NCI-H1436 treated with DMSO at 0.1 percent for 48 hours (cell line): ENCODE measurements around the gene CDCP1.
"Not testable (repeated sequence)": the region's sequence is repeated elsewhere in the genome, so short reads cannot be mapped to it uniquely, and the experiment has no call there.

Experiments
- DNase-seq: peaks from one replicate; lab custom pipeline; 2025; lab: John Stamatoyannopoulos, UW

CDCP1 gene

GRCh38 chr3:45084361-45084760, 61.8 kb downstream of the CDCP1 start:
- DNase-seq, result no peak

- no peak for DNase-seq
These were observed 63.2 kb downstream of the CDCP1 start for GRCh38 chr3:45083023-45083422.

GRCh38 chr3:45082142-45082538, 64.0 kb downstream of the CDCP1 start:
- DNase-seq, result no peak

- DNase-seq, result no peak
These were observed 64.6 kb downstream of the CDCP1 start for GRCh38 chr3:45081506-45082141.

GRCh38 chr3:45080824-45081223, 65.4 kb downstream of the CDCP1 start:
- no peak for DNase-seq

GRCh38 chr3:45079715-45080114, 66.5 kb downstream of the CDCP1 start:
- DNase-seq, result no peak

GRCh38 chr3:45078910-45079522, 67.2 kb downstream of the CDCP1 start:
- no peak for DNase-seq

- DNase-seq, result not testable (repeated sequence)
These were observed 67.9 kb downstream of the CDCP1 start for GRCh38 chr3:45078256-45078655.

- no peak for DNase-seq
These were observed 70.2 kb downstream of the CDCP1 start for GRCh38 chr3:45075821-45076625.

- no peak for DNase-seq
These were observed 75.1 kb downstream of the CDCP1 start for GRCh38 chr3:45071075-45071474.

- DNase-seq, result no peak
These were observed 78.2 kb downstream of the CDCP1 start for GRCh38 chr3:45067941-45068340.

- DNase-seq, result no peak
These were observed 78.7 kb downstream of the CDCP1 start for GRCh38 chr3:45067486-45067885.

GRCh38 chr3:45066109-45066801, 79.9 kb downstream of the CDCP1 start:
- DNase-seq, result no peak

GRCh38 chr3:45065373-45065720, 80.8 kb downstream of the CDCP1 start:
- DNase-seq, result no peak

GRCh38 chr3:45064512-45065372, 81.4 kb downstream of the CDCP1 start:
- DNase-seq, result no peak

- DNase-seq, result no peak
These were observed 83.5 kb downstream of the CDCP1 start for GRCh38 chr3:45062697-45063070.

- no peak for DNase-seq
These were observed 85.8 kb downstream of the CDCP1 start for GRCh38 chr3:45060165-45060892.

GRCh38 chr3:45059132-45059531, 87.0 kb downstream of the CDCP1 start:
- DNase-seq, result no peak

GRCh38 chr3:45057557-45057956, 88.6 kb downstream of the CDCP1 start:
- no peak for DNase-seq

- DNase-seq, result no peak
These were observed 89.4 kb downstream of the CDCP1 start for GRCh38 chr3:45056608-45057301.
